HG03280 (cell line): ENCODE results near the gene FBLN7.

ENCODE experiments used
- ATAC-seq: cut with Tn5 transposase; IDR thresholded peaks from one replicate; pipeline ENCODE4 v1.9.1; 2021; ENCODE audit warnings: mild to moderate bottlenecking, moderate library complexity; ENCODE audit not compliant: unreplicated experiment

Gene FBLN7

DNA sequence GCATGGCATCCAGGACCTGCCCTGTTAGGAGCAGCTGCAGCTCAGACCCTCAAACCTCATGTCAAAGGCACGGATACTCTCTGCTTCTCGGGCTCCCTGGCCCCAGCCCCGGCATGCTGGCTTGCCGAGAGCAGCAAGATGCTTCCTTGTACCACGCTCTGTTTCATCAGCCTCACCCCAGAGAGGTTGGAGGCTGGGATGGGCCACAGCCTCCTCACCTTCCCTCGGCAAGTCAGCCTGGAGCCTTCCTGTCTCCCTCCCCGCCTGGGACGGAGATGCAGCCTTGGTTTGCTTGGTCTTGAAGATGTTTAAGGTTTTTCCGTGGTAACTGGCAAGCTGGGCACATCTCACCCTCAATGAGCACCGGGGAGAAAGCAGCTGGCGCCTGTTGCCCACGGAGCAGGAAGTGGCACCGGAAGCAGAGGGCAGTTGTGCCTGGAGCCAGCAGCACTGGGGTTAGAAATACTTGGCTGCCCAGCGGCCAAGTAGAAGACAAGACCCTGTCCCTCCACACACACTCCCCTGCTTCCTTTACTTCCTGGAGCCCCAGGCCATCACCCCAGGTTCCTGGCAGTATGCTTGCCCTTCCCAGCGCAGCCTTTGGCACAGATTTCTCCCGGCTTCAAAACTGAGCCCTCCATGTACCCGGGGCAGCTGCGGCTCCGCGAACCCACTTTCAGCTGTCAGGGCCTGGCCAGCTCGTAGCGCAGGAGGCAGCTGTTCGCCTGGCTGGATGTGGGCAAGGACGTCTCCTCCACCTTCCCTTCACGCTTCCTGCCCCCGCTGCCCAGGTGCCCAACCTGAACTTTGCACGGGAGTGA lies 17.4 kb downstream of the FBLN7 start:
- ATAC-seq, result no peak

GRCh38 chr2:112156152-112156986 lies 18.2 kb downstream of the FBLN7 start:
- no peak for ATAC-seq

DNA sequence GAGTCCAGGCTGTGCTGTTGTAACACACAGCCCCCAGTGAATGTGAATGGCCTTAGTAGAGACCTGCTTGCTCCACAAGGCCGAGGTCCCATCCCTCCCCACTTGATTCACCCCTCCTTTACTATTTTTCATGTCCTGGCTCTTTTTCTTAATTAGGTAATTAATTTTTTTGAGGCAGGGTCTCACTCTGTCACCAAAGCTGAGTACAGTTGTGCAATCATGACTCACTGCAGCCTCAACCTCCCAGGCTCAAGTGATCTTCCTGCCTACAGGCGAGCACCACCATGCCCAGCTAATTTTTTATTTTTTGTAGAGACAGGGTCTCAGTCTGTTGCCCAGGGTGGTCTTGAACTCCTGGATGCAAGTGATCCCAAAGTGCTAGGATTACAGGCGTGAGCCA lies 19.3 kb downstream of the FBLN7 start:
- ATAC-seq, result no peak

DNA sequence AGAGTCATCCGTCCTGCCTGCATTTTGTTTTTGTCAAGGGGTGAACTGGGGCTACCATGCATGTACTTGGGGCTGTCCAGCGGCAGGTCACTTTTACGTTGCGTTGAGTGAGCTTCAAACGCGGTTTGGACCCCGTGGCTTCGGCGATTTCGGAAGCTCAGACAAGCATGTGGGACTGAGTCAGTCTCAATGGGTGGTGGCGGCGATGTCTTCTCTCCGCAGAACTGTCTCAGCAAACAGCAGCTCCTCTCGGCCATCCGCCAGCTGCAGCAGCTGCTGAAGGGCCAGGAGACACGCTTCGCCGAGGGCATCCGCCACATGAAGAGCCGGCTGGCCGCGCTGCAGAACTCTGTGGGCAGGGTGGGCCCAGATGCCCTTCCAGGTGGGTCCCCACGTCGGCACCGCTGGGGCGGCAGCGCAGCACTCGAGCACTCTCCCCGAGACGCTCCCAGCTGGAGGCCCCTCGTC lies 21.3 kb downstream of the FBLN7 start:
- no peak for ATAC-seq

GRCh38 chr2:112160283-112161250 lies 22.4 kb downstream of the FBLN7 start:
- ATAC-seq, result no peak

DNA sequence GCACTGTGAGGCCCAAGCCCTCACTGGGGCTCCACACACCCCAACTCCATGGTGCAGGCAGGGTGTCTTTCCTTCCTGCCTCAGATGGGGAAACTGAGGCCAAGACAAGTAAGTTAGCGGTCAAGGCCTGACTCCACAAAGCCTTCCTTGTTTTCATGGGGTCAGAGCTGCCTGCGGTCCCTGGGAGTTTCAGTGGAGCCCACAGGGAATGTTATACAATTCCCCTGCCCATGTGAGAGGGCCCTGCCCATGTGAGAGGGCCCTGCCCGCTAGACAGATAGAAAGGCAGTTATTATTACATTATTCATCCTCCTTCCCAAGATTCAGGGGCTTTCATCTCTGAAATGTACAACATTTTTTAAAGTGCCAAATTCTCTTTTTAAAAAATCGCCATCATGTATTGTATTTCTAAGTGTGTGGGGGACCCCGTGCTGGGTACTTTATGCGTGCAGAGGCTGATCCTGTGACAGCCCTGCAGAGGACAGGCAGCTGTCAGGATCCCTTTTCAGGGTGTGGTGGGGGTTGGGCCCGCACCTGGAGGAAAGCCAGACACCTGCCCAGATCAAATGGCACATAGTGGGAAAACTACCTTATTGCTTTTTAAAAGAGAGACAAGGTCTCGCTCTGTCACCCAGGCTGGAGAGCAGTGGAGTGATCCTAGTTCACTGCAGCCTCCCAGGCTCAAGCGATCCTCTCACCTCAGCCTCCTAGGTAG lies 23.4 kb downstream of the FBLN7 start:
- ATAC-seq, result no peak

DNA sequence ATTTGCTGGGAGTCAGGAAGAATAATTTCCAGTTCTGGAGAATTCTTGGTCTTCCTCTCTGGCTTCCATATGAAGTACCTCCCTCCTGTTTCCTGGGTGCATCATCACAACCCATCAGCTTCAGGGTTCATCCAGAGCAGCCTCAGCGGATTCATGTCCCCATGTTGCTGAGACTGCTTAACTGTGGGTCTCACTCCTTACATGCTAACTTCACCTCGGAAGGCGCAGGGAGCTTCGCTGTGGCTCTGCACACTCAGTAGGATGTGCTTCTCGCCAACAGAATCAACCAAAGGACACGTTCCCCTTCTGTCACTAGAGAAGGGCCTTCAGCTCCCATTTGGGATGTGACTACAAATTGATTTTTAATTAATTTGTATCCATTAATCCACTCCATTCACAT lies 24.2 kb downstream of the FBLN7 start:
- no peak for ATAC-seq

DNA sequence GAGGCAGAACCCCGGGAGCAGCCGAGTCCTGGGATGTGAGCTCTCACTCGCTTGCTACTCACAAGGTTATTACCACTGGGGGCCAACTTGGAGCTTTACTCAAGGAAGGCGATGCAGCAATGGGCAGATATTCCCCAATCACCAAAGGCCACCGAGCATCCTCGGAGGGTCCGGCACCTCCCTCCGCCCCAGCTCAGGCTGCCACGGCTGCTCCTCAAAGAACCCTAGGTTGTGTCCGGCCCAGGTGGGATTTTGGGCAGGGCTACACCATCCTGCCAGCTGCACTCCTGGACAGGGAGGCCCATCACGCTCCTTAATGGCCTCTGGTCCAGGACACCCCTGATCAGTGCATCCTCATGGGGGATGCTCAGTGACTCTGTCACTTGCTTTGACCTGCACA lies 24.8 kb downstream of the FBLN7 start:
- no peak for ATAC-seq

- ATAC-seq, result no peak
Measured at GRCh38 chr2:112163541-112163981, 25.4 kb downstream of the FBLN7 start.

DNA sequence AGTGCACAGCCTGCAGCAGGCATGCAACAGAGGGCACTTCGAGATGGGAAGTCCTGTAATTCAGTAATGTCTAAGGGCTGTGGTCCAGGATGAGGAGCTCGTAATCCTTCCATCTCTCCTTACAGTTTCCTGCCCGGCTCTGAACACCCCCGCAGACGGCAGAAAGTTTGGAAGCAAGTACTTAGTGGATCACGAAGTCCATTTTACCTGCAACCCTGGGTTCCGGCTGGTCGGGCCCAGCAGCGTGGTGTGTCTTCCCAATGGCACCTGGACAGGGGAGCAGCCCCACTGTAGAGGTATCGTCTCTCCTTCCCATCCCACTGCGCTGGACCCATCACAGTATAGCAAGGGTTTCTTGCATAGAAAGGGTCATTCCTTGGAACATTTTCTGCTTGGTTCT lies 26.7 kb downstream of the FBLN7 start:
- no peak for ATAC-seq

GRCh38 chr2:112165296-112165695 lies 27.1 kb downstream of the FBLN7 start:
- no peak for ATAC-seq

DNA sequence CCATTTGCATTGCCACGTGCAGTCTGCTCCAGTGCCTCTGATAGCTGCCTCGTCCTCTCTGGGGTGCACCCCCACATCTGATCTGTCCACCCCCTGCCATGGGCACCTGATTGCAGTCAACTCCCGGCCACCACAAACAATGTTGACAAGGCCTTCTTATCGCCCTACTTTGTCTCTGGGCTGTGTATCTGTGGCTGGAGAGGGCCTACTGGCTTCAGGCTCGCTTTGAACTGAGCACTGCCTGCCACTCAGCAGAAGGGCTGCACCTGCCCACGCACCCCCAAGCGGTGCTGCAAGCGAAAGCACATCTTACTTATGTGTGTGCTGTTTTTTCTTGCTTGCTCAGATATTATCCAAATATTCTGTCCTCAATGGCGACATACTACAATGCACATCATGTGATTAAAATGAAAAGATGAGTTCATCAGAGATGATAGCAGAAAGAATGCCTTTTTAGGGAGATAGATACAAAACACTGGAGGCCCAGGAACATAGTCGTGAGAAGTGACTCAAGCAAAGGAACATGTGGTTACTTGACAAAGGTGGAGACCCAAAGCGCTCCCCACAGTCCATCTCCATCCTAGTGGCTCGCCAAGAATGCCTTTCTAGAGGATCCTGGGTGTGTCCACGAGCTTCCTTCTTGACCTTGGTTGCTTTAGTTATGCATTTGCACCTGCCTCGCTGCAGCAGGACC lies 28.8 kb downstream of the FBLN7 start:
- no peak for ATAC-seq

- ATAC-seq, result no peak
Measured at GRCh38 chr2:112168422-112169124, 30.4 kb downstream of the FBLN7 start.

DNA sequence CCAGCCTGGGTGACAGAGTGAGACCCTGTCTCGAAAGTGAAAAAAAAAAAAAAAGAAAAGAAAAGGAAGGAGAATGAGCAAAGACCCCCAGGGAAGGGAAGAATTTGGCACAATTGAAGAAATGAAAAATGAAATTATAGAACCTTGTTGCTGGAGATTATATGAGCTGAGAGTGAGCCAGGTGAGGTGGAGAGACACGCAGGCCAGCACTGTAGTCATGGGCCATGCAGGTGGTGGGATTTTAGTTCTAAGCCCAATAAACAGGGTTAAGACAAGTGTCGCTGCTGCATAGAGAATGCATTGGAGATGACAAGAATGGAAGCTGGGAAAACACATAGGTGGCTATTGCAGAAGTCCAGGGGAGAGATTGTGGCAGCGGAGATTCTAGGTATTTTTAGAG lies 32.3 kb downstream of the FBLN7 start:
- ATAC-seq, result no peak

DNA sequence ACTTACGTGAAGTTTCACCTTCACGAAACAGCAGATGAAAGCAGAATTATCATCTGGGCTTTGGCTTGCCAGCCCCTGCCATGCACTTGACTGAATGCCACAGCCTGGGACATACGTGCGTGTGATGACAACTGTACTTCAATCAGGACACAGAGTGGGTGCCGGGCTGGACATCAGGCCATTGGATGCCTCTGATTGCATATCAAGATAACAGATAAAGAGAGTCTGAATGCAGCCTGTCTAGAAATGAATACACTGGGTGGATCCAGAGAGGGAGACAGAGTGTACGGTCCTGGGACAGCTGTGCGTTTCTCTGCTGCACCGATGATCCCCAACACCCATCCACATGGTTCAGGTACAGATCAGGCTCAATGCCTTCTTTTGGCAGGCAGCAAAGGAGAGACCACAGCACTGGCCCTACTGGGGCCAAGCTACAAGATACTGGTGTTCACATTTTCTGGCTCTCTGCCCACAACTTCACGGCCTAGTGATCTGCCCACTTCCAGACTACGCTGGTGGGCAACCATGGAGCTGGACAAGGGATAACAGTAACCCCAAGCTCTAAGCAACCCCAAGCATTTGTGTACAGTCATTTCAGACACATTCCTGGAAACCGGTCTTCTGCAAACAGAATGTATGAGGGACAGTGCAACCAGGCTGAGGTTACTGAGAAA lies 35.6 kb downstream of the FBLN7 start:
- ATAC-seq, result no peak

GRCh38 chr2:112174383-112174782 lies 36.2 kb downstream of the FBLN7 start:
- no peak for ATAC-seq

DNA sequence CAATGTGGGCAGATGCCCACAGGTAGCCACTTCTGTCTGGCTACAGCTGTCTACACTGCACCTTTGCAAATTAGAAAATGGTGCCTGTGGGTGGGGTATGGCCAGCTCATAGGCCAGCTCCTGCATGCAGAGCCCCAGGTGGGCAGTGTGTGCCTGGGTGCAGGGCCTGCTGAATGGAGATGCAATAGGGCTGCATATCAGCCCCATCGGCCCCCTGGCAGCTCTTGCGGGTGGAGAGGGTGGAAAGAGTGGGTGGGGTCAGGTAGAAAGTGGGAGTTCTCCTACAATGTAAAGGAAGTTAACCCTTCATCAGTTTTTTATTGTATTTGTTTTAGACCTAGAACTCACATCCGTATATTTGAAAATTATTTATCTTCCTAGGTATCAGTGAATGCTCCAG lies 37.1 kb downstream of the FBLN7 start:
- ATAC-seq, result no peak

DNA sequence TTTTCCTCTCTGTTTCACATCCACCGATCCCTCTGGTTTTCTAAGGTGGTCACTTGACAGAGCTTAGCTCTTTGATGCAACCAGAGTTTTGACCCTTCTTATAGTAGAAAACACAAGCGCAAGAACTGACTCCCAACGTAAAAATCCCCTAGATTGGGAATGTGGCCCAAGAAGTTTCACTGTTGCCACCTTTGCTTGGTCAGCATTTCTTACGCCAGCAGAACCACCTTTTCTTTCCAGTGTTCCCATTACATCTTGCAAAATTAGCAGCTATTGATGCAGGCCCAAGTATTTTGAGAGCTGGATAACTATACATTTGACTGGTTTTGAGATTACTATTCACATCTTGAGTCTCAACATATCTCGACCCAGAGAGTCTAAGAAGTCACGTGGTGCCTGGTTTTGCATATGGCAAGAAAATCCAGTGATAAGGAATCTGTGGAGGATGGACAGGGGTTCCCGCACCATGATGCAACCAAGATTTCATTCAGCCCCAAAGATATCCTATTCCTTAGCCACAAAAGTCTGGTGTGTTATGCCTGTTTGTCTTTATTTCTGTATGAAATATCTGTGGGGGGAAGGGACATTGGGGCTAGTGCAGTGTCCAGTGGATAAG lies 37.9 kb downstream of the FBLN7 start:
- no peak for ATAC-seq
